GM23248 (cell line): ENCODE measurements around the gene NHERF2. TPM values are rescaled to one million over a fixed set of nuclear protein-coding genes. Genes with fewer than 3 reads are reported as not detected.

ENCODE experiments used
- DNase-seq: peaks from one replicate; pipeline ENCODE4 v3.0.0-alpha.2; 2015
- H2AFZ ChIP-seq: fragments of 200-600 bp; sonication (generic); 2 replicates; pipeline ENCODE4 v1.6.1; 2016; ENCODE audit warnings: antibody characterized with exemption
- H3F3A ChIP-seq: fragments of 200-600 bp; sonication (generic); 2 replicates; pipeline ENCODE4 v1.6.1; 2016; ENCODE audit warnings: mild to moderate bottlenecking, antibody characterized with exemption, mixed run types; ENCODE audit not compliant: insufficient read depth
- H3K27ac ChIP-seq: fragments of 200-600 bp; sonication (generic); 2 replicates; pipeline ENCODE4 v1.5.1; 2016; ENCODE audit warnings: mild to moderate bottlenecking
- H3K27me3 ChIP-seq: fragments of 200-600 bp; sonication (generic); replicated peaks from 2 replicates; pipeline ENCODE4 v1.6.1; 2016; ENCODE audit warnings: mild to moderate bottlenecking; ENCODE audit not compliant: insufficient read depth
- H3K36me3 ChIP-seq: fragments of 200-600 bp; sonication (generic); 2 replicates; pipeline ENCODE4 v1.6.1; 2016; ENCODE audit warnings: low read depth, mild to moderate bottlenecking
- H3K4me1 ChIP-seq: fragments of 200-600 bp; sonication (generic); 2 replicates; pipeline ENCODE4 v1.6.1; 2016; ENCODE audit warnings: mild to moderate bottlenecking; ENCODE audit not compliant: insufficient read depth
- H3K4me2 ChIP-seq: fragments of 200-600 bp; sonication (generic); one replicate; pipeline ENCODE4 v1.6.1; 2016; ENCODE audit warnings: mild to moderate bottlenecking; ENCODE audit not compliant: unreplicated experiment
- H3K4me3 ChIP-seq: fragments of 200-600 bp; sonication (generic); 2 replicates; pipeline ENCODE4 v1.5.1; 2016; ENCODE audit warnings: mild to moderate bottlenecking
- H3K79me2 ChIP-seq: fragments of 200-600 bp; sonication (generic); 2 replicates; pipeline ENCODE4 v1.6.1; 2016; ENCODE audit warnings: mild to moderate bottlenecking; ENCODE audit not compliant: insufficient read depth
- H3K9ac ChIP-seq: fragments of 200-600 bp; sonication (generic); 2 replicates; pipeline ENCODE4 v1.6.1; 2016; ENCODE audit warnings: mild to moderate bottlenecking
- H3K9me2 ChIP-seq: fragments of 200-600 bp; sonication (generic); 2 replicates; pipeline ENCODE4 v1.6.1; 2016; ENCODE audit warnings: mixed run types, mild to moderate bottlenecking, moderate library complexity; ENCODE audit not compliant: insufficient read depth
- H3K9me3 ChIP-seq: fragments of 200-600 bp; sonication (generic); one replicate; pipeline ENCODE4 v1.6.1; 2017; ENCODE audit warnings: low read depth
- H4K20me1 ChIP-seq: fragments of 200-600 bp; sonication (generic); 2 replicates; pipeline ENCODE4 v1.6.0; 2016; ENCODE audit not compliant: insufficient read depth
- EZH2 ChIP-seq: fragments of 200-600 bp; sonication (generic); IDR thresholded peaks from 2 replicates; pipeline ENCODE4 v1.6.1; 2018; ENCODE audit warnings: antibody characterized with exemption, mild to moderate bottlenecking; ENCODE audit not compliant: insufficient read depth, poor library complexity, severe bottlenecking
- EZH2phosphoT487 ChIP-seq: fragments of 200-600 bp; sonication (generic); IDR thresholded peaks from 2 replicates; pipeline ENCODE4 v1.6.1; 2018; ENCODE audit warnings: antibody characterized with exemption, moderate library complexity, mild to moderate bottlenecking, low read depth; ENCODE audit not compliant: insufficient read depth
- WGBS, 2 experiments: methylation state at CpG; one replicate each; pipeline ENCODE4 v1.1.6; 2015 to 2017; ENCODE audit warnings: low lambda C conversion rate in 2 of 2, low coverage in 1 of 2; ENCODE audit errors: missing lambda C conversion rate in 2 of 2; 5-methylcytosine and 5-hydroxymethylcytosine counted together
- in situ Hi-C: fragments of 300-500 bp; cut with MboI; formaldehyde crosslinking; loops from 2 replicates; pipeline ENCODE4 v1.15.0; 2020
- polyA plus RNA-seq: library from polyadenylated mRNA; unstranded; fragments of >200 nt; fragmentation: Nextera tagmentation; extraction: Ambion mirVana; gene quantifications from 2 replicates; pipeline ENCODE4 v1.2.1, GENCODE V29; 2016
- total RNA-seq: library from RNA; depleted of rRNA; stranded (reverse); fragments of >200 nt; shearing (Covaris generic); gene quantifications from 2 replicates; pipeline ENCODE4 v1.2.3, GENCODE V29; 2014

Gene NHERF2
- total and polyA plus RNA-seq, 2 experiments from 2014 or later, result 27.3 to 29.0 TPM

DNA sequence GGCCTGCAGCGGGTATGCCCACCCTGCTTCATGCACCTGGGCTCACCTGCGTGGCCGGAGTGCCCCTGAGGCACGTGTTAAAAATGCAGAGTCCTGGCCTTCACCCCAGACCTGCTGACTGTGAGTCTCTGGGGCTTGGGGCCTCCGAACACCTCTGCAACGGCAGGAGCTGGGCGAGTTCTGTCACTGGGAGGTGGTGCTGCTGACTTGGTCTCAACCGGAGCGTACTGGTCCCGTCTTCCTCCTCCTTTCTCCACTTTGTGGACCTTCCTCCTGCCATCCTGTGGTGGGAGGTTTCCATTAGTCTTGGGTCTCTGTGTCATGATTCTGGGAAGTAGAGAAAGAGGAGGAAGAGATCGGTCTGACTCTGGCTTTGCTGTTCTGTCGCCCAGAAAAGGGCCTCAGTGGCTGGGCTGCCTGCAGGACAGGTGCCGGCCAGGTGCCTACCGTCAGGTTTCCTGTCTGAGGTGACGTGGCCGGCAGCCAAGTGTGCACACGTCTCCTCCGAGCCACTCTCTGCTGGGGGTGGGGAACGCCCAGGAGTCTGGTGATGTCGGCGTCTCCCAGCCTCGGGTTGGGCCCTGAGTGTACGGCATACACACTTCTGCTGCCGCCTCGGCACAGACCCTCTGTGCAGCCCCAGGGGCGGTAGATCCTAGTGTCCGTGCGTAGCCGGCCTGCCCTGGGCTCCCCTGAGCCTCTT lies 28.0 kb downstream of the NHERF2 start:
- no peaks in the 10 kb centered on the region for H3K9me3 ChIP-seq
- H3K9me2 ChIP-seq, result no peaks in the 10 kb centered on the region
- peaks cover 10% of the 10 kb centered on the region for H3K79me2 ChIP-seq
- no peaks in the 10 kb centered on the region for H4K20me1 ChIP-seq
- 87% methylated on average over 29 of the region's 29 CpGs for WGBS, 2 experiments
- no peaks in the 10 kb centered on the region for H3K27me3 ChIP-seq
- no peaks in the 10 kb centered on the region for H3K4me1 ChIP-seq
- in situ Hi-C loops, result no loop called here
- no peak overlapping the region for H3K9ac ChIP-seq
- no peaks in the 10 kb centered on the region for H3F3A ChIP-seq
- no peak overlapping the region for H3K27ac ChIP-seq
- TF ChIP-seq EZH2phosphoT487 (no peak), EZH2 (no peak)
- H3K4me2 ChIP-seq, result no peak overlapping the region
- no peaks in the 10 kb centered on the region for H3K36me3 ChIP-seq
- no peak overlapping the region for H2AFZ ChIP-seq
- DNase-seq, result no peak
- H3K4me3 ChIP-seq, result no peak overlapping the region

DNA sequence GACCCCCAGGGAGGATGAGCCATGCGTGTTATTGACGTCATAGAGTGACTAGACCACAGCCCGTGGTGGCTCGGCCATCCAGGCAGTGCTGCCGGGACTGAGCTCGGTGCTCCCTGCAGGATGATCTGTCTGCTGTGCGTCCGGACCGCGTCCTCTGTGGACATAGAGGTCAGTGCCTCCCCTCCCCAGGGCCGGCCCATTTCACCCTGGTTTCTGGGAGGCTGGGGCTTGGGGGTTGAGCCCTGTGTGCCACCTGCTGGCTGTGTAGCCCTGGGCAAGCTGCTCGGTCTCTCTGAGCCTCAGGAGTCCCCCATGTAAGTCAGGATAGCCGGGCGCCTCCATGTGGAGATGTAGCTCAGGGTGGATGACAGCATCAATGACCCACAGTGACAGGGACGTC lies 29.4 kb downstream of the NHERF2 start:
- H2AFZ ChIP-seq, result no peak overlapping the region
- in situ Hi-C loops, result no loop called here
- no peaks in the 10 kb centered on the region for H3K9me3 ChIP-seq
- no peaks in the 10 kb centered on the region for H3K9me2 ChIP-seq
- H3K36me3 ChIP-seq, result no peaks in the 10 kb centered on the region
- H3K4me3 ChIP-seq, result no peak overlapping the region
- TF ChIP-seq EZH2 (no peak), EZH2phosphoT487 (no peak)
- WGBS, 2 experiments, result 71 to 73% methylated on average over 12 to 14 of the region's 15 CpGs
- no peaks in the 10 kb centered on the region for H3K79me2 ChIP-seq
- H4K20me1 ChIP-seq, result no peaks in the 10 kb centered on the region
- H3K27me3 ChIP-seq, result no peaks in the 10 kb centered on the region
- no peak for DNase-seq
- no peak overlapping the region for H3K27ac ChIP-seq
- no peak overlapping the region for H3K4me2 ChIP-seq
- no peak overlapping the region for H3K9ac ChIP-seq
- no peaks in the 10 kb centered on the region for H3F3A ChIP-seq
- H3K4me1 ChIP-seq, result no peaks in the 10 kb centered on the region

DNA sequence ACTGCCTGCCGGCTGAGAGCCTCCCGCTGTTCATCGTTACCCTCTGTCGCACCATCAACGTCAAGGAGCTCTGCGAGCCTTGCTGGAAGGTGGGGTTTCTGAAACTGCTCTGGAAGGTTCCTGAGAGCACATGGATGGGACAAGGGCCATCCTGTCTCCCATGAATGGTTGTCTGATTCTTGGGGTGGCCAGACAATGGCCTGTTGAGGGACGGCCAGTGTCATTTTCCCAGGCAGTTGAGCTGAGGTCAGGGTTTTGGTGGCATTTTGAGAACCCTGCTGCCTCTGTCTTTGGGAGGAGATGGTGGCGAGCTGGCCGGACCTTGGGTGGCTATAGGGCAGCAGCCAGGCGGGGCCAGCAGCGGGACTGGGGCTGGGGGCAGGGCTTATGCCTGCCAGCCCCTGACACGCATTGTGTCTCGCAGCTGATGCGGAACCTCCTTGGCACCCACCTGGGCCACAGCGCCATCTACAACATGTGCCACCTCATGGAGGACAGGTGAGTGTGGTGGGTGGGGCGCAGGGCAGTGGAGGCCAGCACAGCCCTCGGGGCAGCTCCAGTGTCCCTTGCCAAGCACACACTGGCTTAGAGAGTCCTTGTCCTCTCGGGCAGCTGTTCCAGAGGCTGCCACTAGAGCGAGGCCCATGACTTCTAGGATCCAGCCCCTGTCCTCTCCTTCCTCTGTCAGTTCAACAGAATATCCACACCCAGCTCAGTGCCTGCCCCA lies 30.1 kb downstream of the NHERF2 start:
- H2AFZ ChIP-seq, result no peak overlapping the region
- TF ChIP-seq EZH2, result no peak
- no peak for TF ChIP-seq EZH2phosphoT487
- DNase-seq, result no peak
- H3K9ac ChIP-seq, result no peak overlapping the region
- no peaks in the 10 kb centered on the region for H3K79me2 ChIP-seq
- H3K4me3 ChIP-seq, result no peak overlapping the region
- H4K20me1 ChIP-seq, result no peaks in the 10 kb centered on the region
- H3K4me1 ChIP-seq, result no peaks in the 10 kb centered on the region
- no peaks in the 10 kb centered on the region for H3F3A ChIP-seq
- H3K36me3 ChIP-seq, result no peaks in the 10 kb centered on the region
- no peak overlapping the region for H3K4me2 ChIP-seq
- in situ Hi-C loops, result no loop called here
- WGBS, 2 experiments, result 90 to 93% methylated on average over 18 to 19 of the region's 19 CpGs
- no peaks in the 10 kb centered on the region for H3K9me2 ChIP-seq
- H3K27ac ChIP-seq, result no peak overlapping the region
- no peaks in the 10 kb centered on the region for H3K27me3 ChIP-seq
- no peaks in the 10 kb centered on the region for H3K9me3 ChIP-seq

DNA sequence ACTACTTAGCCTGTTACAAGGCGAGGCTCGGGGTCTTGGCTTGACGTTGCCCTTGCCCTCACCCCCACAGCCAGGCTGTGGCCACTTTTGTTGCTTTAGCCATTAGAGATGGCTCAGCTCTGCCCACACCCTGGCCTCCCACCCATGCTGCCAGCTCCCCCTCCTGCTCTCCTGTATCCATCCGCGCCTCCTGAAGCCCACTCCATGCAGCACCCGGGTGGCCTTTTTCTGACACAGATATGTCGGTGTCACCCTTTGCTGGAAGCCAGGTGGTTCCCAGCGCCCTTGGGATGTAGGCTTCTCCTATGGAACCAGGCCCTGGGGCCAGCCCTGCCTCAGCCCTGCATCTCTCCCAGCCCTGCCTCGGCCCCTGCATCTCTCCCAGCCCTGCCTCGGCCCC lies 30.7 kb downstream of the NHERF2 start:
- Histone ChIP-seq H3K27me3 (no peaks in the 10 kb centered on the region), H2AFZ (no peak overlapping the region), H3K36me3 (no peaks in the 10 kb centered on the region), H3K4me1 (no peaks in the 10 kb centered on the region), H3F3A (no peaks in the 10 kb centered on the region), H3K9me2 (no peaks in the 10 kb centered on the region), H3K9me3 (no peaks in the 10 kb centered on the region), H3K27ac (no peak overlapping the region), H3K9ac (no peak overlapping the region), H3K4me2 (no peak overlapping the region), H3K4me3 (no peak overlapping the region), H3K79me2 (no peaks in the 10 kb centered on the region), H4K20me1 (no peaks in the 10 kb centered on the region)
- 93 to 95% methylated on average over 7 to 10 of the region's 10 CpGs for WGBS, 2 experiments
- in situ Hi-C loops, result no loop called here
- no peak for DNase-seq
- TF ChIP-seq EZH2, result no peak

DNA sequence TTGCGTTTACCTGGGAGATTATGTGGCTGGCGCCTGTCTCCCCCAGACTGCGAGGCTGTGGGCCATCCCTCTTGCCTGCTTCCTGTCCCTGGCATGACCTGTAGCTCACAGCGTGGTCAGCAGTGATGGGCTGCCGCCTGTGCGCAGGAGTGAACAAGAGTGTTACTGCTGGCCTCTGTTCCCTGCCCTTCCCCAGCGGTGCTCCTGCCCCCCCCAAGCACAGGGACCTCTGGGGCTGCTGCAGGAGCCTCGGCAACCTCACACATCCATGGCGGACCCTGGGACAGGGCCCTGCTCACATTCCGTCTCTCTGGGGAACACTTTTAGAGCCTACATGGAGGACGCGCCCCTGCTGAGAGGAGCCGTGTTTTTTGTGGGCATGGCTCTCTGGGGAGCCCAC lies 31.7 kb downstream of the NHERF2 start:
- H3F3A ChIP-seq, result no peaks in the 10 kb centered on the region
- TF ChIP-seq EZH2phosphoT487, result no peak
- TF ChIP-seq EZH2, result no peak
- H3K4me1 ChIP-seq, result no peaks in the 10 kb centered on the region
- DNase-seq, result no peak
- in situ Hi-C loops, result no loop called here
- no peak overlapping the region for H3K4me3 ChIP-seq
- H3K4me2 ChIP-seq, result no peak overlapping the region
- H4K20me1 ChIP-seq, result no peaks in the 10 kb centered on the region
- no peak overlapping the region for H2AFZ ChIP-seq
- H3K79me2 ChIP-seq, result no peaks in the 10 kb centered on the region
- H3K9me2 ChIP-seq, result no peaks in the 10 kb centered on the region
- no peak overlapping the region for H3K27ac ChIP-seq
- H3K9ac ChIP-seq, result no peak overlapping the region
- no peaks in the 10 kb centered on the region for H3K9me3 ChIP-seq
- no peaks in the 10 kb centered on the region for H3K27me3 ChIP-seq
- 99% methylated on average over 12 to 13 of the region's 13 CpGs for WGBS, 2 experiments
- no peaks in the 10 kb centered on the region for H3K36me3 ChIP-seq
